Astrocyte of the spinal cord (primary cell): ENCODE results near the gene KRTAP4-12.
"Not testable (repeated sequence)": the region's sequence is repeated elsewhere in the genome, so short reads cannot be mapped to it uniquely, and the experiment has no call there.

Source experiments
- DNase-seq: peaks from one replicate; pipeline ENCODE4 v3.0.0; 2011; ENCODE audit warnings: low read depth, low spot score
- H3K4me3 ChIP-seq: 2 replicates; pipeline ENCODE4 v1.5.1; 2011; ENCODE audit warnings: low read depth, mild to moderate bottlenecking, low read length, moderate library complexity
- in situ Hi-C: cut with HindIII; loops from 2 replicates; pipeline ENCODE4 v1.10.0; 2017; ENCODE audit warnings: low sequenced_read_pairs
- TF ChIP-seq, protein P1 (sequence below): IDR thresholded peaks from 2 replicates; pipeline ENCODE4 v1.5.1; 2012; ENCODE audit warnings: low read depth, mild to moderate bottlenecking, low read length, inconsistent platforms

Gene KRTAP4-12

GRCh38 chr17:41141361-41141760 lies 17.4 kb upstream of the KRTAP4-12 start:
- DNase-seq = no peak
- in situ Hi-C loops = no loop called here
- TF ChIP-seq, protein P1, sequence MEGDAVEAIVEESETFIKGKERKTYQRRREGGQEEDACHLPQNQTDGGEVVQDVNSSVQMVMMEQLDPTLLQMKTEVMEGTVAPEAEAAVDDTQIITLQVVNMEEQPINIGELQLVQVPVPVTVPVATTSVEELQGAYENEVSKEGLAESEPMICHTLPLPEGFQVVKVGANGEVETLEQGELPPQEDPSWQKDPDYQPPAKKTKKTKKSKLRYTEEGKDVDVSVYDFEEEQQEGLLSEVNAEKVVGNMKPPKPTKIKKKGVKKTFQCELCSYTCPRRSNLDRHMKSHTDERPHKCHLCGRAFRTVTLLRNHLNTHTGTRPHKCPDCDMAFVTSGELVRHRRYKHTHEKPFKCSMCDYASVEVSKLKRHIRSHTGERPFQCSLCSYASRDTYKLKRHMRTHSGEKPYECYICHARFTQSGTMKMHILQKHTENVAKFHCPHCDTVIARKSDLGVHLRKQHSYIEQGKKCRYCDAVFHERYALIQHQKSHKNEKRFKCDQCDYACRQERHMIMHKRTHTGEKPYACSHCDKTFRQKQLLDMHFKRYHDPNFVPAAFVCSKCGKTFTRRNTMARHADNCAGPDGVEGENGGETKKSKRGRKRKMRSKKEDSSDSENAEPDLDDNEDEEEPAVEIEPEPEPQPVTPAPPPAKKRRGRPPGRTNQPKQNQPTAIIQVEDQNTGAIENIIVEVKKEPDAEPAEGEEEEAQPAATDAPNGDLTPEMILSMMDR = no peak
- no peak overlapping the region for H3K4me3 ChIP-seq

- in situ Hi-C loops = no loop called here
- H3K4me3 ChIP-seq = no peak within 1 kb of the TSS
- peak; percentile 70 for DNase-seq
- TF ChIP-seq, protein P1 = no peak
These were observed 16.6 kb upstream of the KRTAP4-12 start, which contains the start of gene KRTAP4-6 for GRCh38 chr17:41140360-41141131. TSS of gene KRTAP4-6 (minus strand) at chr17:41140544. CDS start at chr17:41140487, 57 bp downstream.

GRCh38 chr17:41139865-41140264 lies 15.9 kb upstream of the KRTAP4-12 start:
- DNase-seq, in situ Hi-C loops: not testable (repeated sequence)

GRCh38 chr17:41133880-41134735 lies 10.1 kb upstream of the KRTAP4-12 start:
- in situ Hi-C loops = no loop called here
- TF ChIP-seq, protein P1 = no peak
- no peak overlapping the region for H3K4me3 ChIP-seq
- no peak for DNase-seq

More at GRCh38 chr17:41139865-41140264, 15.9 kb upstream of the KRTAP4-12 start:
- H3K4me3 ChIP-seq = not testable (repeated sequence)

- H3K4me3 ChIP-seq = no peak overlapping the region
- TF ChIP-seq, protein P1 = no peak
- in situ Hi-C loops = no loop called here
- no peak for DNase-seq
These were observed 8.0 kb upstream of the KRTAP4-12 start for GRCh38 chr17:41131979-41132378.

- no peak overlapping the region for H3K4me3 ChIP-seq
- TF ChIP-seq, protein P1 = no peak
- DNase-seq = no peak
- in situ Hi-C loops = no loop called here
These were observed 3.4 kb upstream of the KRTAP4-12 start for GRCh38 chr17:41127371-41127770.
